Testis (tissue), 3 donors: ENCODE measurements around the gene PACSIN1. TPM values are rescaled to one million over a fixed set of nuclear protein-coding genes. Genes with fewer than 3 reads are reported as not detected.

ENCODE experiments used
- DNase-seq: peaks from one replicate; pipeline ENCODE4 v3.0.0-alpha.2; 2019
- H3K27ac ChIP-seq, 2 donors: fragments of 200-600 bp; sonication (generic); one replicate each; pipeline ENCODE4 v1.5.1; 2019
- H3K27me3 ChIP-seq: fragments of 200-600 bp; sonication (generic); one replicate; pipeline ENCODE4 v1.5.1; 2019
- H3K36me3 ChIP-seq: fragments of 200-600 bp; sonication (generic); one replicate; pipeline ENCODE4 v1.5.1; 2017; ENCODE audit warnings: low read depth; ENCODE audit errors: missing control alignments
- H3K4me1 ChIP-seq: fragments of 200-600 bp; sonication (generic); one replicate; pipeline ENCODE4 v1.5.1; 2019
- H3K4me3 ChIP-seq, 2 donors: fragments of 200-600 bp; sonication (generic); one replicate each; pipeline ENCODE4 v1.5.1; 2017 to 2019
- H3K9me3 ChIP-seq: fragments of 200-600 bp; sonication (generic); one replicate; pipeline ENCODE4 v1.5.1; 2017
- CTCF ChIP-seq, 3 experiments: fragments of 450-650 bp in 2 of 3; fragments of 200-600 bp in 1 of 3; sonication (generic) in 1 of 3; IDR thresholded peaks; one replicate each; pipeline ENCODE4 v1.5.1; 2016 to 2019; ENCODE audit warnings: antibody characterized with exemption in 3 of 3, mild to moderate bottlenecking in 2 of 3, moderate library complexity in 1 of 3
- POLR2A ChIP-seq: fragments of 450-650 bp; IDR thresholded peaks from one replicate; pipeline ENCODE4 v1.6.1; 2017; ENCODE audit warnings: antibody characterized with exemption, mild to moderate bottlenecking, moderate library complexity
- WGBS, 2 donors: methylation state at CpG; one replicate each; pipeline ENCODE4 v1.1.5; 2018; 5-methylcytosine and 5-hydroxymethylcytosine counted together
- intact Hi-C: fragments of 100-400 bp; cut with DNase I; formaldehyde crosslinking; loops from one replicate; pipeline ENCODE4 v1.15.1; 2023; ENCODE audit warnings: low total_unique reads
- polyA plus RNA-seq: library from polyadenylated mRNA; stranded (reverse); fragments of 350-450 nt; fragmentation: Illumina TruSeq; extraction: RNeasy Lipid Tissue Mini Kit (QIAGEN cat#74804); gene quantifications from one replicate; pipeline ENCODE4 v1.2.3, GENCODE V29; 2014; ENCODE audit warnings: low read depth, low replicate concordance; ENCODE audit not compliant: insufficient read depth
- total RNA-seq, 2 donors: library from RNA; depleted of rRNA; stranded (reverse); fragments of >200 nt; gene quantifications; one replicate each; pipeline ENCODE4 v1.2.3, GENCODE V29; 2016

PACSIN1 gene
- total and polyA plus RNA-seq, 3 donors from 2014 or later = 2.1 to 3.1 (median 2.5) TPM

GRCh38 chr6:34497411-34497810 lies 31.5 kb downstream of the PACSIN1 start:
- Histone ChIP-seq H3K36me3 (no peaks in the 10 kb centered on the region), H3K27ac (no peak overlapping the region), H3K4me1 (no peaks in the 10 kb centered on the region), H3K4me3 (no peak overlapping the region), H3K9me3 (no peaks in the 10 kb centered on the region), H3K27me3 (no peaks in the 10 kb centered on the region)
- intact Hi-C loops = no loop called here
- no peak for DNase-seq
- 77 to 78% methylated on average over 10 of the region's 10 CpGs for WGBS, 2 donors
- no peak for TF ChIP-seq CTCF (IDR thresholded peaks at IDR 0.05)
- no peak for TF ChIP-seq POLR2A

- TF ChIP-seq POLR2A = no peak
- TF ChIP-seq CTCF (IDR thresholded peaks at IDR 0.05) = no peak
- Histone ChIP-seq H3K36me3 (no peaks in the 10 kb centered on the region), H3K27ac (no peak overlapping the region), H3K27me3 (no peaks in the 10 kb centered on the region), H3K9me3 (no peaks in the 10 kb centered on the region), H3K4me1 (no peaks in the 10 kb centered on the region), H3K4me3 (no peak overlapping the region)
- 56 to 71% methylated on average over 3 to 5 of the region's 5 CpGs for WGBS, 2 donors
- intact Hi-C loops = no loop called here
- no peak for DNase-seq
These were observed 40.8 kb downstream of the PACSIN1 start for GRCh38 chr6:34506718-34507117.

- Histone ChIP-seq H3K4me3 (no peak overlapping the region), H3K27ac (no peak overlapping the region), H3K9me3 (no peaks in the 10 kb centered on the region), H3K27me3 (no peaks in the 10 kb centered on the region), H3K36me3 (no peaks in the 10 kb centered on the region), H3K4me1 (no peaks in the 10 kb centered on the region)
- intact Hi-C loops = no loop called here
- DNase-seq = no peak
- 90 to 98% methylated on average over 3 of the region's 3 CpGs for WGBS, 2 donors
- TF ChIP-seq CTCF (IDR thresholded peaks at IDR 0.05) (no peak), POLR2A (no peak)
These were observed 42.5 kb downstream of the PACSIN1 start for GRCh38 chr6:34508425-34508824.

GRCh38 chr6:34509782-34510181 lies 43.9 kb downstream of the PACSIN1 start:
- H3K27ac ChIP-seq = no peak overlapping the region
- H3K27me3 ChIP-seq = no peaks in the 10 kb centered on the region
- H3K4me1 ChIP-seq = peaks cover 1% of the 10 kb centered on the region
- 83 to 87% methylated on average over 4 of the region's 4 CpGs for WGBS, 2 donors
- TF ChIP-seq CTCF (IDR thresholded peaks at IDR 0.05) (no peak), POLR2A (no peak)
- DNase-seq = no peak
- H3K9me3 ChIP-seq = no peaks in the 10 kb centered on the region
- intact Hi-C loops = no loop called here
- H3K36me3 ChIP-seq = no peaks in the 10 kb centered on the region
- no peak overlapping the region for H3K4me3 ChIP-seq

GRCh38 chr6:34510299-34510698 lies 44.4 kb downstream of the PACSIN1 start:
- WGBS, 2 donors = 88 to 95% methylated on average over 4 of the region's 4 CpGs
- intact Hi-C loops = no loop called here
- Histone ChIP-seq H3K9me3 (no peaks in the 10 kb centered on the region), H3K36me3 (no peaks in the 10 kb centered on the region), H3K4me1 (peaks cover 6% of the 10 kb centered on the region), H3K27me3 (no peaks in the 10 kb centered on the region), H3K27ac (no peak overlapping the region), H3K4me3 (no peak overlapping the region)
- DNase-seq = no peak
- TF ChIP-seq POLR2A (no peak), CTCF (IDR thresholded peaks at IDR 0.05) (no peak)
